CD1c-positive myeloid dendritic cell (primary cell): ENCODE data around the gene CD69.
A peak's percentile ranks its signal among the peaks of the same experiment; 100 is the strongest.

Experiments
- DNase-seq: peaks from one replicate; pipeline ENCODE4 v3.0.0-alpha.2; 2016; ENCODE audit errors: extremely low spot score

The CD69 gene

DNA sequence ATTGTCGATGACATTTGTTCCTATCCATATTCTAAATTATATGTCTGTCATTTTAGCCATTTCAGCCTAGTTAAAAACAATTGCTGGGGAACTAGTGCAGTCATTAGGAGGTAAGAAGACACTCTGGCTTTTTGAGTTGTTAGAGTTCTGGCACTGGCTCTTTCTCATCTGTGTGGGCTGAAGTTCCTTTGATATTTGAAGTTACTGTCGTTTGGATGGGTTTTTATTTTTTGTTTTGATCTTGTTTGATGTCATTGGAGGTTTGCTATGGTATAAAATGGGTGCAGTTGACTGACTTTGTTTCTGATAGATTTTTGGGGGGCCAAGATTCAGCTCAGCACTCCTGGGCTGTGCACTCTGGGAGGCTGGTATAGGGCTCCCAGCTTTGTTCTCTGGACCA is 20.7 kb upstream of the CD69 start:
- no peak for DNase-seq

DNA sequence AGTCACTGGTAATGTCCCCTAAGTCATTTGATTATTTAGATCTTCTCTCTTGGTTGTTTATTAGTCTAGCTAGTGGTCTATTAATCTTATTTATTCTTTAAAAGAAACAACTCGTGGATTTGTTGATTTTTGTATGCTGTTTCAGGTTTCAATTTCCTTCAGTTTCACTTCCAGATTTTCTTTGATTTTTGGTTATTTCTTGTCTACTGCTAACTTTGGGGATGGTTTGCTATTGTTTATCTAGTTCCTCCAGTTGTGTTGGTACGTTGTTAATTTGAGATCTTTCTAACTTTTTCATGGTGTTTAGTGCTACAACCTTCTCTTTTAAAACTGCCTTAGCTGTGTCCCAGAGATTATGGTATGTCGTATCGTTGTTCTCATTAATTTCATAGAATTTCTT is 18.5 kb upstream of the CD69 start:
- DNase-seq, result peak; percentile 34

DNA sequence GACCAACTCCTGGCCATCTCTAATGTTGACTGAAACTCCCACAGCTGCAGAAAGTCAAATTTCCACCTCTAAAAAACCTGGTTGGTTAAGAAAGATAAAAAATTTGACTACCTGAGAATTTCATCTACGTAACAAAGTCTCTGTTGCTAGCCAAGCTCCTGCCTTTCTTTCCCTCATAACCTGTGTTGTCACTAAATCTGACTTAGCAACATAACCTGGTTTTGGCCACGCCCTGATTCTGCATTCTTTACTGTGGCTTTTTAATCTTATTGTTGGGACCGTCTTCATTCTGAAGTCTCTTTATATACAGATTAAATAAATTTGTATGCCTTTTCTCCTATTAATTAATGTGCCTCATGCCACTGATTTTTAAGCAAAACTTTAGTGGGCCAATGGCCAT is 16.1 kb upstream of the CD69 start:
- no peak for DNase-seq

DNA sequence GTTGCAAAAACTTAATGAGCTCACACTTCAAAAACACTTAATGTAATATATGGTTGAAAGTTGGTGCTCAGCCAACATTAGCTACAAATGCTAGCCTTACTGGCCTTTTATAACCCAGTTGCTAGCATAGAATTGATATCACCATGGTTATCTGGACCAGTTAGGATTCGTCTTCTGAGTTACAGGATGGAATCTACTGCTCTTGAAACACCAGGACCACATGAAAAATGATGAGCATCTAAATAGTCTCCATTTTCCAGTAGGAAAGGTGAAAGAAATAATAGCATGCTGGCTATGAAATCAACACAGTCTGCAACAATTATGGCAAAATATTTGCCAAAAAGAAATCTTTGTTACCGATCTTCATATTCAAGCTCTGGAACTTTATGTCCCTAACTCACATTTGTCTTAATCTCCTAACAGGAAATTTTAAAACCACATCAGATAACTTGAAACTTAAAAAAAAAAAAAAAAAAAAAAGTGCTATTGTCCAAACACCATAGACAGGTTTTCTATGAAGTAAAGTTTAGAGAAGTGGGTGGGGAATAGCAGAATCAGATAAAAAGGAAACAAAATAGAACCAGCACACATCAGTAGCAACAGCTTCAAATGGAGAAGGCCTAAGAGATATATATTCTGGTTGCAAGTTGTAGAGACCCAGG is 12.6 kb upstream of the CD69 start:
- no peak for DNase-seq

DNA sequence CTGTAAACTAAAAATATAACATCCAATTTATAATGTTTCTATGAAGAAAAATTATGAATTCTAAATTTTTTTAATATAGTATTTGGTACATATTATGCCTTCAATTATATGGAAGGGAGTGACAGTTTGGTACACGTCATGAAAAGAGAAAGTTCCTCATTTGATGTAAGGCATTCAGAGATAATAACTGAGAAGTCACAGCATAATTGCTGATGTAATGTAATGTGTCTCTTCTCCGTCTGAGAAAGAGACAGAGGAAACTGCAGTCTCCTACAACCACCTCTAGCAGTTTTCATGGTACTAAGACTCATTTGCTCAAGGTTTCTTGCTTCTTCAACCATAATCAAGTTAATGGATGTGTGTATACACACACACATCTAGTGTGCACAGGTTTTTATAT is 2.3 kb upstream of the CD69 start:
- peak; percentile 78 for DNase-seq

DNA sequence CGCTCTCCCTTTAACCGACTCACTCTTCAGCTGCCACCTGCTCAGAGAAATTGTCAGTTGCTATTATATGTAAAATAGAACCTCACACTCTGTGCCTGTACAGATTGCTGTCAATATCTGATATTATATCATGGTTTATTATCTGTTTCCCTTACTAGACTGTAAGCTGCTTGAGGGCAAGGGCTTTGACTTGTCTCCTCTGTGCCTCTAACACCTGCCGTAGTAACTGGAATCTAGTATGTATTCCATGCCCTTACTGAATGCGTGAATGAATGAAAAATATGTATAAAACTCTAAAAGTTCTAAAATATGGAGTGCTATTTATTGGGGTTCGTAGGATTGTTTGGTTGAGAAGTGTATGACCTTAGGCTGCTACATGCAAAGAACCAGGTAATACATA is 1.7 kb upstream of the CD69 start:
- no peak for DNase-seq

DNA sequence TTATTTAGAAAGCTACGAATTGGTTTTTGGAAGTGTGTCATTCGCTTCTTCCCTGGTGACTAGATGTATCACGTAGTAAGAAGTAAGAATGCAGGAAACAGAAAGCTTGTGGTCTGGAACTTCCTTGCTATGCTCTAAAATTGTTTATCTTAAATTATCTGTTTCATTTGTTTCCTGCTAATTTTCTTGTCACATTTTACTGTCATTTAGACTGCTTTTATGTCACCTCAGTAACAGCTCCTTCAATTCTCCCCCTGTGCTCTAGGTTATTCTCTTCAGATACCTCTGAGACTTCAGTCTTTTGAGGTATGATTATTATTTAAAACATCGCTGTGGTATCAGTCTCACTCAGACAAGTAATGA is 699 bp upstream of the CD69 start:
- DNase-seq, result peak; percentile 71

DNA sequence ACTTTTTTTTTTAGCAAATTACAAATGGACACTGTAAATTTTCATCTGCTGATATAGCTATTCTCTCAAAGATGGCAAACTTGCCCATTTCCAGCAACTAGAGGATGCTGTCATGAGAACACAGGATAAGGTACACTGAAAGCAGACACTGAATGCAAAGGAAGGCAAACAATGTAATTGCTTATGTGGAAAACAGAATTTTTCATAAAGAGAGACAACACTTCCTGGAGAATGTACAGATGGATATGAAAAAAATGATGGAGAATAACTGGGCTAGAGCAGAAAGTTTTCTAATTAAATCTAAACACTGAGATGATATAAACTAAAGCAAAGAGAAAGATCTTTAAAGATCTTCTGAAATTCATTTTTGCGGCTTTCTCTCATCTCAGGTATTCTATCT is 581 bp downstream of the CD69 start:
- DNase-seq, result no peak

DNA sequence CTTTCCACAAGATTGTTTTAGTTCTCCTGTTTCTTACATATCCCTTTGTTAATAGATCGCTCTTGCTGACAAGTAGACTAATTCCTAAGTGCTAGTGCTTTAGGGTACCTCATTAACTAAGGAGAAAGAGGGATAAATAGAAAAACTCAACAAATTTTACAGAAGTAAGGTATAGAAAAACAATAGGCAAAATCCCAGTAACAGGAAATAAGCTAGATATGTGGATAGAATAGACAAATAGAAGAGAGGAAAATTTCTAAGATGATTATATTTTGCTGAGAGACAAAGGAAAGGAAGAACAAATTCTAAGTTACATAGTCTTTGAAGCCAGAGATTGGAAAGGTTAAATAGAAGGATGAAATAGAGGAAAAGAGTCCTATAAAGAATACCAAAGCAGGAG is 1.0 kb downstream of the CD69 start:
- no peak for DNase-seq

DNA sequence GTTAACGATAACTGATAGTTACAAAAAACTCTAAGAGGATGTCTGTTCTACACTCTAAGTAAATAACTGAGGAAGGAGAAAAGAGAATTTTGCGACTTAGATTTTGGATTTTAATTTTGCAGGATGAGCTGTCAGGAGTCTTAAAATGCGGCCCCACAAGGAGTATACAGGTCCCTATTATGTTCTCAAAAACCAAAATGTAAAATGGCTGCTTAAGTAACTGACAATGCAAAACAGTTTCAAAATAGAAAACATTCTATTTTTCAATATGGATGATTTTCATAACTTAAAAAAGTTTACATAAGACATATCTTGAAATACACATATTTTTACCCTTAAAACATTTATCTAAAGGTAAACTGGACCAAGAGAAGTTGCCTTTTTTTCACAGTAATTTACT is 2.6 kb downstream of the CD69 start:
- DNase-seq, result peak; percentile 17

DNA sequence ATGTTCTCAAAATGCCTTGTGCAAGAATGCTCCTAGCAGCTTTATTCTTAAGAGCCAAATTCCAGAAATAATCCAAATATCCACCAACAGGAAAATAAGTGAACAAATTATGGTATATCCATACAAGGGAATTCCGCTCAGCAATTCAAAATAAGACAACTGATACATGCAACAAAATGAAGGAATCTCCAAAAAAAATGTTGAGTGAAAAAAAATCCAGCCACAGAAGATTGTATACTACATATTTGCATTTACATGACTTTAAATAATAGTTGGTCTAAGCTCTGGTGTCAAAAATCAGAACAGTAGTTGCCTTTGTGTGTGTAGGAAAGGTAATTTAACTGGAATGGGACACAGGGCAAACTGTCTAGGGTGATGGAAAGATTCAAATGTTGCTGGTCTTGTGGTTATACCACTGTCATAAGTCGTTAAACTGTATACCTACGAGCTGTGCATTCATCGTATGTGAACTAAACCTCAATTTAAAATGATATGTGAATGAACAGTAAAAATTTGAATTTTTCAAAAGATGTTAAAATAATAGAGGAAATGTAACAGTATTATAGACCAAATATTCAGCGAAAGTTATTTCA is 3.2 kb downstream of the CD69 start:
- no peak for DNase-seq

DNA sequence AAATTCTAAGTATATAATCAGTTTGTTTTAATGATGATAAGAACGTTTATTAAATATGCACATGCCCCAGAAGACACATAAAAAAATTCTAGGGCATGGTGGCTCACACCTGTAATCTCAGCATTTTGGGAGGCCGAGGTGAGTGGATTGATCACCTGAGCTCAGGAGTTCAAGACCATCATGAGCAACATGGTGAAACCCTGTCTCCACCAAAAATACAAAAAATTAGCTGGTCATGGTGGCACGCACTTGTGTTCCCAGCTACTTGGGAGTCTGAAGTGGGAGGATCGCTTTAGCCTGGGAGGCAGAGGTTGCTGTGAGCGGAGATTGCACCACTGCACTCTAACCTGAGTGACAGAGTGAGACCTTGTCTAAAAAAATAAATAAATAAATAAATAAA is 4.0 kb downstream of the CD69 start:
- no peak for DNase-seq

DNA sequence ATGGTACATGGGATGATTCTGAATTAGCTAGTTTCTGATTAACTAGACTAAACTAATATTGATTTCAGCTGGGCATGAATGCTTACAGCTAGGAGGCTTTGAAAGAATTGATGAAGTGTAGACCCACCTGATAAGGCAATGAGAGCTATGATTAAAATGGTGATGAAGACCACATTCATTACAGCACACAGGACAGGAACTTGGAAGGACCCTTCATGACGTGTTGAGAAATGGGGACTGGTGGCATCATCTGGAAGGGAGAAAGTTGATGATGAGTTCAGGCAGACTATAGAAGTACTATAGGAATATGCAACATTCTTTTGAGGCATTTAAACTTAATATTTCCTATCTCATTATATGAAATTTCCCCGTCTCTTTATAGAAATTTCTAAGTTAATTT is 4.5 kb downstream of the CD69 start:
- no peak for DNase-seq

DNA sequence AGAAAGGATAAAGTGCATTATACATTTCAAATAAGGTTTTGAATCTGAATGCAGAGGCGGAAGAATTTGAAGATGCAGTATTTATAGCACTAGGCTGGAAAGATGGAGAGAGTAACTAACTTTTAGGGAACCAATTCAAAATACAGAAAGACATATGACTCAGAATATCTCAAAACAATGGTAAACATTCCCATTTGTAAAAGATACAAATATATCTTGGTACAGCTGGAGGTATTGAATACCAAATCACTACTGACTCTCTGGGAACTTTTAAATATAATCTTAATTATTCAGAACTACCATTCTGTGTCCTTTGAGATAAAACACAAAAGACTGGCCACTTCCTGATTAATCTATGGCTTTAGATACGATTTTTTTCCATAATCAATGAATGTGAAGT is 5.1 kb downstream of the CD69 start:
- no peak for DNase-seq

DNA sequence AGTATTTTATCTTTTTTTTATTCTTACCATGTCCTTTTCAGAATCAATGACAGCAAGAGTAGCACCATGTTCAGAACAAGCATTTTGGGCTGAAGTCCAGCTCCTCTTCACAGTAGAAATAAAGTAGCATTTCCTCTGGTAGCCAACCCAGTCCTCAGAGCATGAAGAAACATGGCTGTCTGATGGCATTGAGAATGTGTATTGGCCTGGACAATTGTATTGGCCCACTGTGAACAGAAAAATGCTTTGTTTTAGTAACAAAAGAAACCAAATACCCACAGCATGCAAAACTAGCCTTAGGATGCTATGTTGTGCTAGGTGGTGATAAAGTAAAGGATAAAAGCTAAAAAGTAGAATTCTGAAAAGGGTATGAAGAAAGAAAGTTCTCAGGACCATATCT is 5.7 kb downstream of the CD69 start:
- no peak for DNase-seq

DNA sequence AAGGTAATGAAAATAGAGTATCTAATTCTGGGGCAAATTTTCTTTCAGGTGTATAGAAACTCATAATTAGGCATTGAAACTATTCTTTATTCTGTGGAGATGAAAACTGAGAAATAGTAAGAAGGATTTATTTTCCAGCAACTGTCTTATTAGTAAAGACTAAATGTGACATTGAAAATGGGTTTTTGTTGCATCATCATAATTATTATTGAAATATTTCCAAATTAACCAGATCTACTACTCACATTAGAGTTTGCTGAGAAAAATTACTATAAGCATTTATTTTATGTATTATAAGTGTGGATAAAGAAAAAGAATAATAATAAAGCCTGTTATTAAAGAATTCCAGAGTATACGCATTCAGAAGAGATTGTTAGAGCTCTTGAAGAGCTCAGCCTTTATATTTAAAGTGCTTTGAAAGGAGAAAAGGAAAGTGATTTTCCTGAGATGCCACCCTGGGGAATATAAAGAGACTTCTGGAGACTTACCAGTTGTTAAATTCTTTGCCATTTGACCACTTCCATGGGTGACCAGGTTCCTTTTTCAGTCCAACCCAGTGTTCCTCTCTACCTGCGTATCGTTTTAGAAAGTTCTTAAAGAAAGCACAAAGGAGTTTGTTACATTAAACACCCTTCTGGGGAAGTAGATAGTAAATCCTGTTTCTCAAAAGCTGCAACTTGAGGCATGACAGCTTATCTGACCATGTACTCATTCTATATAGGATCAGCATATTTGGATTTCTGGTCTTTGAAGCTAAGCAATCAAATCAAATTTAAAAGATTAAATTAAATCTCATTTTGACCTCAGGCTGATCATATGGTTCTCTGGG is 6.4 kb downstream of the CD69 start:
- DNase-seq, result no peak

DNA sequence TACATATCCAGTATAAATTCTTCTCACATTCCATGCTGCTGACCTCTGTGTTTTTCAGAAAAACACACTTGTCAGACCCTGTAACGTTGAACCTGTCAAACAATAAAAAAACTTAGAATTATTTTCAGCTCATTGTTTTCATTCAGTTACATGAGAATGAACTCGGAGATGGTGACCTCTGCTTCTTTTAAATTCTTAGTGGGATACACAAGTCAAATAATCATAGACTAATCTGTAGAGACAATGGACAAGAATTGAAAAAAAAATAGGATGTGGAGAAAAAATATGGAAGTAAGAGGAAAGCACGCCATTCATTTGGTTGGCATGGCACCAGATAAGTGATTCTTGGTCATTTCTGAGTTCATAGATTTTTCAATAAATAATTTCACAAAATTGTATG is 7.2 kb downstream of the CD69 start:
- no peak for DNase-seq

DNA sequence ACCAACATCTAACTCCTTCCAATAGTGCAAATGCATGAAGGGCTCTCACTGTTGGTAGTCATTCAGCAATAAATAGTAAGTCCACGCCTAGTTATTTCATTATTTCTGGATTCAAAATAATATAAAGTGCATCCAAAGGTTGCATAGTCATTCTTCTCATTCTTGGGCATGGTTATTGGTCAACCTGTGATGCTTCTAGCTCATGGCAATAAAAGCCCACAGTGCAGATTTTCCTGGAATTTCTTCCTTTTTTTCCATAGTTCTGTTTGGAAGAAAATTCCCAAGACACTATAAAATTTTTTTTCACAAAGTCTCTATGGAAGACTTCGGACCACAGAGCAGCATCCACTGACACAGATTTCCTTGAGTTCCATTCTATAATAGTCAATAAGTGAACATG is 7.6 kb downstream of the CD69 start:
- DNase-seq, result no peak

DNA sequence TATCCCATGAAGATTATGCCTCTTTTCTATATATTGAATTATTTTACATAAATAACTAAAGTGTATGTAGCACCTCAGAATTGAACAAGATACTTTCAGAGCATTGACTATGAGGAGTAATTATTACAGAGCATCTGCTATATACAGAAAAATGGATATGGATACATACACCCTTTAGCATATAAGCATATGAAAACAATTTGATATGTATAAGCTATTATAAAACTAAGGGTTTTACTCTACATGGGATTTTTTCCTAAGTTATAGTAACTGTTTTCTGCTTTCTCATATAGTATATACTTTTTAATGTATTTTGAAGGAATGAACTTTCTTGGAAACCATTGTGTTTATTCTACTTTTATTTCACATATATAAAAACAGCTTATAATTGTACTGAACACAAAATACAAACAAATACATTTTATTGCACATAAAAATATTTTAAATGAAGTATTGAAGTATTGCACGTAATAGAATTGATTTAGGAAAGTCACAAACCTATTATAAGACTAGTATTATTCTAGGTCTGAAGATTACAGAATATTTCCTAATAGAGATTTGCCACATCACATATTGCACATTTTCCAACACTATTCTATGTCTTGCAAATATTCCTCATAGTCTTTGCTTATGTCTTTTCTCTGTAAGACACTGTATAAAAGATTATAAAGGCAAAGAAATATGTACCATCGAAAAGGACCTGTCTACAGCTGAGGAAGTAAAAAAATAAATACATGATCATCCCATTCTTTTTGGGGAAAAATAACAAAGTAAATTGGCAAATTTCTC is 8.4 kb downstream of the CD69 start:
- no peak for DNase-seq

DNA sequence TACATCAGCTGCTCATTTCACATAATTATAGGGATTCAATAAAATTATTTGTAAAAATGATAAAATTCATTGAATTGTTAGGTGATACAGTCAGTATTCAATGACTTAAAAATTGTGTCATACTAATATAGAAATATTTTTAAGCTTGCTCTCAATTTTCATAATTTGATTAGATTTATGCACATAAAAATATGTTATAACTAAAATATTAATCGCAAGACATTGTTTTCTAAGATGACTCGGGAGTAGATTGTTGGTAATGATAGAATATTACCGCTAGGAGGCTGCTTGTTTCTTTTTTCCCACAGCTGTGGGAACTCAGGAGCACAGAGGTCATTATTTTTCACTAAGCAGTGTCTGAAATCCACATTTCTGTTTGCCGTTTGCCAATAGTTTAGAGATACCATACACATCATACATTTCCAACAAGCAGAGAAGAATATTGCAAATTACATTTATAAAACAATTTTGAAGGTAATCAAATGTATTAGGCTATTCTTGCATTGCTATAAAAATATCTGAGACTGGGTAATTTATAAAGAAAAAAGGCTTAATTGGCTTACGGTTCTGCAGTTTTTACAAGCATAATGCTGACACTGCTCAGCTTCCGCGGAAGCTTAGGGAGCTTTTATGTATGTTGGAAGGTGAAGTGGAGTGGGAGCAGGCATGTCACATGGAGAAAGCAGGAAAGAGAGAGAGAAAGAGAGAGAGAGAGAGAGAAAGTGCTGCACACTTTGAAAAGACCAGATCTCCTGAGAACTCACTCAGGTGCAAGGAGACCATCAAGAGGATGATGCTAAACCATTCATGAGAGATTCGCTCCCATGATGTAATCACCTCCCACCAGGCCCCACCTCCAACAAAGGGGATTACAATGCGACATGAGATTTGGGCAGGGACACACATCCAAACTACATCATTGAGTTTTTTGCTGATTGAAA is 9.2 kb downstream of the CD69 start:
- peak; percentile 53 for DNase-seq
